Activated CD4-positive, CD25-positive, alpha-beta regulatory T cell (primary cell): ENCODE results near the gene RBM14.
"Not testable (repeated sequence)": the region's sequence is repeated elsewhere in the genome, so short reads cannot be mapped to it uniquely, and the experiment has no call there.

Experiments used
- DNase-seq, 4 experiments: peaks; one replicate each; lab custom pipeline; 2025; lab: John Stamatoyannopoulos, UW

The RBM14 gene

DNA sequence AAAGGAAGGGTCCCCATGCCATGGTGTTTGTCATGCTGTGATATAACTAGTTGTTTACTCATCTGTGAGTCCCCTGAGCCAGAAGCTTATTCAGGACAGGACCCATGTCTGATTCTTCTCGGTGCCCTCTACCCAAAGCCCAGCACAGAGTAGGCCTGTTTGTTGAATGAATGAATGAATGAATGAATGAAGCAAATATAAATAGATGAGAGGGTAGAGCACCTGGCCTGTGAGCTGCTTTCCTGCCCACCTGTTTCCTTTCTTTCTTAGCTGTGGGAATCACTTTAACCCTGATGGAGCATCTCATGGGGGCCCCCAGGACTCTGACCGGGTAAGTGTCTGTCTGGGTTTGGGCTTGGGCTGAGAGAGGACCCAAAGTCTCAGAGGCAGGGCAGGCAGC lies 16.2 kb upstream of the RBM14 start:
- no peak for DNase-seq

DNA sequence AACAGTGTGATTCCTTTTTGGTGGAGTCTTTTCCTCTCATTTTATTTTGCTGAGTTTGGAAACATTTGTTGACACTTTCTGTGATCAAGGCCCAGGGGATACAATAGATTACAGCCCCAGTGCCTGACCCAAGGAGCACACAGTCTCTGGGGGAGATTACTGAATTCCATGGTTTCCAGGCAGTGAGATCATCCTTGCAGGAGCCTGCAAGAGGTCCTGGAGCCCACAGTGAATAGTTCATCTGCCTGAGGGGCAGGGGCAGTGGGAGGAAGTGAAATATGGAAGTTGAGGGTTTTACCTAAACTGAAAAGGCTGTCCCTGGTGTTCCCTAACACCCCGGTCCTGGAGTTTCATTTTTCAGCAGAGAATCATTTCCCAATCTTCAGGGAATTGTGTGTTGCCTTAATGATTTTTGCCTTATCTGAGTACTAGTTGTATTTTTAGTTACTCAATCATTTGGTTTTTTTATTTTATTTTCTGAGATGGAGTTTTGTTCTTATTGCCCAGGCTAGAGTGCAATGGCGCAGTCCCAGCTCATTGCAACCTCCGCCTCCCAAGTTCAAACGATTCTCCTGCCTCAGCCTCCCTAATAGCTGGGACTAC lies 15.7 kb upstream of the RBM14 start:
- DNase-seq: no peak

- no peak for DNase-seq
Observed at GRCh38 chr11:66603072-66603471, 13.4 kb upstream of the RBM14 start.

GRCh38 chr11:66604155-66604554 lies 12.3 kb upstream of the RBM14 start:
- no peak for DNase-seq

- DNase-seq: not testable (repeated sequence)
Observed at GRCh38 chr11:66606608-66607007, 9.8 kb upstream of the RBM14 start.

- DNase-seq: no peak
Observed at GRCh38 chr11:66607126-66607834, 9.2 kb upstream of the RBM14 start.

DNA sequence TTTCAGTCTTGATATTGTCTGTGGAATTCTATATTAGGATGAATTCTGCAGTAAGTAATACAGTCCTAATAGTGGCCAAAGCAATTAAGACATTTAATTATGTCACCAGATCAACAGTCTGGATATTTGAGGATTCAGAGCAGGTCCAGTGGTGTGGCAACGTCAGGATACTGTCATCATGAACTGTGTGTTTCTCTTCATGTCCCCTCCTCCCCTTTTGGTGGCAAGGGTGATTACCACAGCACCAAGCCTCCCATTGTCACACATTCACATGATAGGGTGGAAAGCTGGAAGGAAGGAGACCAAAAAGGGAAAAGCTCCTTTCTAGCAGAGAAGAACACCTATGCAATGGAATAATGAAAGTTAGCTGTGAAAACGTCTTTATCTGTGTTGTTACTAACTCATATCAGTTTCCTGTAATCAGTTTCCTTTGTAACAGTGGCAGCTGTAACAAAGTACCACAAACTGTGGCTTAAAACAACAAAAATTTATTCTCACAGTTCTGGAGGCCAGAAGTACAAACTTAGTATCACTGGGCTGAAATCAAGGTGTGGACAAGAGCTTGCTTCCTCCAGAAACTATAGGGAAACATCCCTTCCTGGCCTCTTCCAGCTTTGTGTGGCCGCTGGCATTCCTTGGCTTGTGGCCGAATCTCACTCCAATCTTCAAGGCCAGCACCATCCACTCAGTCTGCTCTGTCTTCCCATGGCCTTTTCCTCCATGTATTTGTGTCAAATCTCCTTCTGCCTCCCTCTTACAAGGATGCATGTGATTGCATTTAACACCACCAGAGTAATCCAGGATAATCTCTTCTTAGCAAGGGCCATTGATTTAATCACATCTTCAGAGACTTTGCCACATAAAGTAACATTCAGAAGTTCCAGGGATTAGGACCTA lies 6.5 kb upstream of the RBM14 start:
- no peak for DNase-seq

GRCh38 chr11:66612458-66612857 lies 4.0 kb upstream of the RBM14 start:
- DNase-seq: no peak

DNA sequence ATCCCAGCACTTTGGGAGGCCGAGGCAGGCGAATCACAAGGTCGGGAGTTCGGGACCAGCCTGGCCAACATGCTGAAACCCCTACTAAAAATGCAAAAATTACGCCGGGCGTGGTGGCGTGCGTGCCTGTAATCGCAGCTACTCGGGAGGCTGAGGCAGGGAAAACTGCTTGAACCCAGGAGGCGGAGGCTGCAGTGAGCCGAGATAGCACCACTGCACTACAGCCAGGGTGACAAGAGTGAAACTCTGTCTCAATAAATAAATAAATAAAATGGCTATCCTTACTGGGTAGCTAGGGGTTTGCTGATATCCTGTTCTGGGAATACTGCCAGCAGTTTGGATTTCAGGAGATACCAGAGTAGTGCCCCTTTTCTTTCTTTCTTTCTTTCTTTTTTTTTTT lies 2.4 kb upstream of the RBM14 start:
- DNase-seq: no peak

GRCh38 chr11:66617155-66617834 lies 865 bp downstream of the RBM14 start:
- DNase-seq: no peak

GRCh38 chr11:66619080-66619554 lies 2.7 kb downstream of the RBM14 start:
- no peak for DNase-seq

DNA sequence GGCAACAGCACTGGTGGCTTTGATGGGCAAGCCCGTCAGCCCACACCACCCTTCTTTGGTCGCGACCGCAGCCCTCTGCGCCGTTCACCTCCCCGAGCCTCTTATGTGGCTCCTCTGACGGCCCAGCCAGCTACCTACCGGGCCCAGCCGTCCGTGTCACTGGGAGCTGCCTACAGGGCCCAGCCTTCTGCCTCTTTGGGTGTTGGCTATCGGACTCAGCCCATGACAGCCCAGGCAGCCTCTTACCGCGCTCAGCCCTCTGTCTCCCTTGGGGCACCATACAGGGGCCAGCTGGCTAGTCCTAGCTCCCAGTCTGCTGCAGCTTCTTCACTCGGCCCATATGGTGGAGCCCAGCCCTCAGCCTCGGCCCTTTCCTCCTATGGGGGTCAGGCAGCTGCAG lies 8.0 kb downstream of the RBM14 start:
- DNase-seq: no peak

DNA sequence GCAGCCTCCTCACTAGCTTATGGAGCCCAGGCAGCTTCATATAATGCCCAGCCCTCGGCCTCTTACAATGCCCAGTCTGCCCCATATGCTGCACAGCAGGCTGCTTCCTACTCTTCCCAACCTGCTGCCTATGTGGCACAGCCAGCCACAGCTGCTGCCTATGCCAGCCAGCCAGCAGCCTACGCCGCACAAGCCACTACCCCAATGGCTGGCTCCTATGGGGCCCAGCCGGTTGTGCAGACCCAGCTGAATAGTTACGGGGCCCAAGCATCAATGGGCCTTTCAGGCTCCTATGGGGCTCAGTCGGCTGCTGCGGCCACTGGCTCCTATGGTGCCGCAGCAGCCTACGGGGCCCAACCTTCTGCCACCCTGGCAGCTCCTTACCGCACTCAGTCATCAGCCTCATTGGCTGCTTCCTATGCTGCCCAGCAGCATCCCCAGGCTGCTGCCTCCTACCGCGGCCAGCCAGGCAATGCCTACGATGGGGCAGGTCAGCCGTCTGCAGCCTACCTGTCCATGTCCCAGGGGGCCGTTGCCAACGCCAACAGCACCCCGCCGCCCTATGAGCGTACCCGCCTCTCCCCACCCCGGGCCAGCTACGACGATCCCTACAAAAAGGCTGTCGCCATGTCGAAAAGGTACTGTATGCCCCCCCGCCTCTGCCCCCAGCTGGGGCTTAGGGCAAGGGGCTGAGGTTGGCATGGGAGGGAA lies 8.8 kb downstream of the RBM14 start:
- no peak for DNase-seq

DNA sequence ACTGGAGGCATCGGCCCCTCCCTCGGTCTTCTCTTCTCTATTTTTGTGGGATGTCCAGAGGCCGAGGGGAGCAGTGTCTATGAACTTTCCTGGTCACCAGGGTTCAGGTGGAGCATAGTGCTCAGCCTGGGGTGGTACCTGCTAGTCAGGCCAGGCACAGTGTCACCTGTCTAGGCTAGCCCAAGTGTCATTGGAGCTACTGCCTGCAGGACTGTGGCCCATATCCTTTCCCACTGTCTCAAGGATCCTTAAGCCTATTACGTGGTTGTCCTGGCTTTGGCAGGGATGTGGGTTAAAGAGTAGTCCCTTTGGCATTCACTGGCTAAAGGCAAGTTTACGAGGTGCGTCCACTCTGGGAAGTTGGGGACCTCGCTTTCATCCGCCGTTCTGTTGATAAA lies 9.3 kb downstream of the RBM14 start:
- DNase-seq: no peak

- no peak for DNase-seq
Observed at GRCh38 chr11:66626382-66626781, 10.0 kb downstream of the RBM14 start.

DNA sequence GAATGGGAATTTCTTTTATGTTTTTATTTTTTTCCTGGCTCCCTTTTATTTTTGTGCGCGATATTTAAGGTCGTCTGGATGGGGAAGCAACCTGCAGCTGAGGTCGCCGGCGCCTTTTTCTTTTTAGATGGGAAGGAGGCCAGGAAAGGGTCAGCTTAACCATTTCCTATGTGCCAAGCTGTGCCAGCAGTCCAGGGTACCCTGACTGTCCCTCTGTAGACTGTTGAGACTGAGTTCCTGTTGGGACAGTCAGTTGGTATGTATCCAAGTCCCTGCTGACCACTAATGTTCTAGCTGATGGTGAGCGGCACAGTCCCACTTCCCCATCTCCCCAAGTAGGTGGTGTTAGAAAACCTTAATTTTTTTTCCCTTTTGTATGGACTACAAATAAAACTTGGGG lies 10.5 kb downstream of the RBM14 start:
- no peak for DNase-seq

DNA sequence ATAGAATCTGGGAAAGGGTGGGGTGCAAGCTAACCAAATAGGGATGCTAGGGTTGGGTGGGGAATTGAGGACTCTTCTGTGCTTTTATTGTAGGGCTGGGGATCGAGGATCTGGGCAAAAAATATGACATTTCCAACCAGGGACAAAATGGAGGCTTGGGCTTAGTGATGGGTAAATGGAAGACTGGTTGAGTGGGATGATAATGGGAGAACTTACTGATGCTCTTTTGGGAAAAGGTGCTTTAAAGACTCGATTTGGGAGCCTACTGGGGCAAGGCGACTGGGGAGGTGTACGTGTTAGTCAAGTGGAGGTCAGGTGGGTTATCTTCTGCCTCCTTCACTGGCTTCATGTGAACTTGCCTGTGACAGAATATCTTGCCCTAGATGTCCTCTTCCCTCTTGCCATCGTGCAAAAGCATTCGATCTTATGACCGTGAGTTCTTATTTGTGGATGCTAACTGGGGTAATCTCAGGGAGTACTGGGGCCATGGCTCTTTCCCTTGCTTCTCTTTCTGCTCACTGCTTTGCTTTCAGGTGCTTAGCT lies 11.7 kb downstream of the RBM14 start:
- no peak for DNase-seq

- no peak for DNase-seq
Observed at GRCh38 chr11:66629356-66629755, 12.9 kb downstream of the RBM14 start.

DNA sequence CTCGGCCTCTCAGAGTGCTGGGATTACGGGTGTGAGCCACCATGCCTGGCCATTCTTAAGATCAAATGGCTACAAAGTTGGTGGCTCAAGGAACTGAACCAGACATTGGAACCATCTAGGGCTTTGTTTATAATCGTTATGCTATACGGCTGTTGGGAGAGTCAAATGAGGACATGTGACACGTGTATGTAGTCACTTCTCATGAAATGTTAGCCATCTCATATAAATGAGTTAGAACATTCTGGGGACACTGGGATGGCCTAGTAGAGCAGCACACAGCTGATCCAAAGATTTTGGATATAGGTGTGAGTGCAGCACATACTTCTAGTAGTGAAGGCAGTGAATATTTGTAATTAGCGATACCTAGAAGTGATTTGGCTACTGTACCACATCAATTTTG lies 15.5 kb downstream of the RBM14 start:
- no peak for DNase-seq

GRCh38 chr11:66632952-66633351 lies 16.5 kb downstream of the RBM14 start:
- DNase-seq: no peak

- DNase-seq: no peak
Observed at GRCh38 chr11:66636411-66636810, 20.0 kb downstream of the RBM14 start.
